Common myeloid progenitor, CD34-positive (primary cell): ENCODE measurements around the gene UGT8.
A peak's percentile ranks its signal among the peaks of the same experiment; 100 is the strongest.

Source experiments
- CTCF ChIA-PET: fragments of 350-600 bp; sonication (Branson Sonifier 250); formaldehyde crosslinking; loops from one replicate; lab custom pipeline; 2021; ENCODE audit warnings: antibody characterized with exemption; lab: Charles Lee
- POLR2A ChIA-PET: fragments of 350-600 bp; sonication (Branson Sonifier 250); formaldehyde crosslinking; loops from one replicate; lab custom pipeline; 2021; ENCODE audit warnings: antibody characterized with exemption; lab: Charles Lee
- DNase-seq, 3 donors: peaks; one replicate each; pipeline versions ENCODE4 v3.0.0 to v3.0.0-alpha.2; 2013
- H3K27ac ChIP-seq, 2 experiments: 1 replicate in 1 of 2; 2 replicates in 1 of 2; pipeline ENCODE4 v1.7.0; 2013; ENCODE audit warnings: inconsistent platforms in 2 of 2, low read length in 2 of 2, mild to moderate bottlenecking in 2 of 2, low read depth in 1 of 2, moderate library complexity in 1 of 2; ENCODE audit not compliant: severe bottlenecking in 2 of 2, insufficient read depth in 1 of 2, poor library complexity in 1 of 2
- H3K27me3 ChIP-seq, 5 experiments: replicated peaks in 2 of 5; 1 replicate in 3 of 5; 2 replicates in 2 of 5; pipeline versions ENCODE4 v1.6.1 to v1.7.0; 2013; ENCODE audit warnings: low read length in 4 of 5, mild to moderate bottlenecking in 2 of 5, moderate library complexity in 2 of 5, inconsistent platforms in 1 of 5; ENCODE audit not compliant: insufficient read depth in 5 of 5, control insufficient read depth in 4 of 5
- H3K36me3 ChIP-seq, 4 experiments: 1 replicate in 2 of 4; 2 replicates in 2 of 4; pipeline versions ENCODE4 v1.6.1 to v1.7.0; 2013; ENCODE audit warnings: low read length in 3 of 4, control low read depth in 1 of 4, mild to moderate bottlenecking in 1 of 4; ENCODE audit not compliant: control insufficient read depth in 4 of 4, insufficient read depth in 4 of 4
- H3K4me1 ChIP-seq, 4 experiments: 1 replicate in 3 of 4; 2 replicates in 1 of 4; pipeline versions ENCODE4 v1.6.1 to v1.7.1; 2013; ENCODE audit warnings: low read length in 3 of 4, mild to moderate bottlenecking in 3 of 4, control low read depth in 1 of 4, inconsistent platforms in 1 of 4, moderate library complexity in 1 of 4; ENCODE audit not compliant: control insufficient read depth in 4 of 4, insufficient read depth in 4 of 4; ENCODE audit errors: control extremely low read depth in 1 of 4
- H3K4me3 ChIP-seq, 7 experiments: 1 replicate in 4 of 7; 2 replicates in 3 of 7; pipeline versions ENCODE4 v1.5.1 to v1.7.0; 2013; ENCODE audit warnings: mild to moderate bottlenecking in 7 of 7, low read length in 6 of 7, moderate library complexity in 6 of 7, inconsistent platforms in 2 of 7, low read depth in 2 of 7, control low read depth in 1 of 7; ENCODE audit not compliant: insufficient read depth in 4 of 7, control insufficient read depth in 1 of 7; ENCODE audit errors: extremely low read depth in 1 of 7
- H3K9me3 ChIP-seq, 5 experiments: 1 replicate in 4 of 5; 2 replicates in 1 of 5; pipeline versions ENCODE4 v1.6.1 to v1.7.1; 2013; ENCODE audit warnings: low read length in 4 of 5, mild to moderate bottlenecking in 2 of 5, inconsistent platforms in 1 of 5, low read depth in 1 of 5, moderate library complexity in 1 of 5; ENCODE audit not compliant: control insufficient read depth in 4 of 5, insufficient read depth in 2 of 5; ENCODE audit errors: control extremely low read depth in 1 of 5
- WGBS: methylation state at CpG from one replicate; pipeline ENCODE4 v1.1.5; 2013; ENCODE audit not compliant: insufficient coverage; 5-methylcytosine and 5-hydroxymethylcytosine counted together

Gene UGT8

GRCh38 chr4:114642173-114642780 is 43.7 kb downstream of the UGT8 start:
- ChIA-PET CTCF (no interaction called here), POLR2A (no interaction called here)
- Histone ChIP-seq H3K27me3 (no peaks in the 10 kb centered on the region), H3K36me3 (no peaks in the 10 kb centered on the region), H3K9me3 (no peaks in the 10 kb centered on the region), H3K27ac (no peak overlapping the region), H3K4me1 (no peaks in the 10 kb centered on the region), H3K4me3 (no peak overlapping the region)
- 93% methylated on average over 3 of the region's 4 CpGs for WGBS
- DNase-seq, result no peak

DNA sequence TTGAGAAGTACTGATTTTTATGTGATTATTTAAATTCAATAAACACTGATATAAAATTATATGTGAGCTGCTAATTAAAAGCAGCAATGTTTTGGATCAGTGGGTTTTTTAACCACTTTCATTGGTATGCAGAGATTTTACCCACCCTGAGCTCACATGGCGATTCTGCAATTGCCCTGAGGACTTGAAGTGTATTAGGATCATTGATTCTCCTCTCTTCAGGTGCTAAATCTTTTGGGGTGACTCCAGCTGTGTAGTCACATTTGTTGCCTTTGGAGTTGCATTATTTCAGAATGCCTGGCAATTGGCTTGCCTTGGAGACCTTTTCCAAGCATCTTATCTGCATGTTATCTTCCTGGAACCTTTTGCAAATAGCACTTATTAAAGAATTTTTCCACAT is 51.3 kb downstream of the UGT8 start:
- WGBS, result 80% methylated on average over 1 of the region's 1 CpG

DNA sequence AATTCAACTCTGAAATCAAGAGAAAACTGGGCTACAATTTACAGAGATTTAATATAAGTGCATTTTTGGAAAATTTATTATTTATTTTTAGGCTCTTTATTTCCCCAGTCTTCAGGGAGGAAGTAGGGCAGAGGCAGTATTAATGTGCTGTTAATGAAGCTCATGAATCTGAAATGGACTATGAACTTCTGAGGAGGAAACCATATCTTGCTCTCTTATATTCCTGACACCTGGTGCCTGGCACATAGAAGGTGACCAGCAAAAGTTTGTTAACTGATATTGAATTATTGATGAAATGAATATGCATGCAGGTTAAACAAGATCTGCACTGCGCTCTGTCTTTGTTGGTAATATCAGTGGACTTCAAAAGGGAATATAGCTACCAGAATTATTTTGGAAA is 55.1 kb downstream of the UGT8 start:
- Histone ChIP-seq H3K27ac (no peak overlapping the region), H3K9me3 (no peaks in the 10 kb centered on the region), H3K4me3 (no peak overlapping the region), H3K36me3 (no peaks in the 10 kb centered on the region), H3K4me1 (no peaks in the 10 kb centered on the region), H3K27me3 (peaks cover 0 to 3% (median 2%) of the 10 kb centered on the region in 5 experiments)
- 83% methylated on average over 1 of the region's 1 CpG for WGBS
- ChIA-PET CTCF (no interaction called here), POLR2A (no interaction called here)
- DNase-seq, result no peak

More for the DNA sequence above, 51.3 kb downstream of the UGT8 start:
- Histone ChIP-seq H3K27me3 (peaks cover 0 to 3% (median 2%) of the 10 kb centered on the region in 5 experiments), H3K9me3 (no peaks in the 10 kb centered on the region), H3K4me1 (no peaks in the 10 kb centered on the region), H3K4me3 (no peak overlapping the region), H3K27ac (no peak overlapping the region), H3K36me3 (no peaks in the 10 kb centered on the region)
- POLR2A ChIA-PET, result no interaction called here
- DNase-seq, result no peak
- CTCF ChIA-PET, result interaction anchor here (1.8 kb wide), 1 partner anchor 9 kb away, joined by 5 read pairs; no protein-coding TSS in a partner anchor

GRCh38 chr4:114654592-114654991 is 56.0 kb downstream of the UGT8 start:
- H3K9me3 ChIP-seq, result no peaks in the 10 kb centered on the region
- no peak overlapping the region for H3K4me3 ChIP-seq
- no peak for DNase-seq
- CTCF ChIA-PET, result no interaction called here
- POLR2A ChIA-PET, result interaction anchor here (0.7 kb wide), 1 partner anchor 1376 kb away, joined by 3 read pairs; no protein-coding TSS in a partner anchor
- 90% methylated on average over 2 of the region's 2 CpGs for WGBS
- H3K27me3 ChIP-seq, result peaks cover 0 to 3% (median 0%) of the 10 kb centered on the region in 5 experiments
- no peaks in the 10 kb centered on the region for H3K4me1 ChIP-seq
- H3K36me3 ChIP-seq, result no peaks in the 10 kb centered on the region
- no peak overlapping the region for H3K27ac ChIP-seq

GRCh38 chr4:114658179-114658578 is 59.6 kb downstream of the UGT8 start:
- Histone ChIP-seq H3K9me3 (no peaks in the 10 kb centered on the region), H3K27me3 (peaks cover 0 to 5% (median 0%) of the 10 kb centered on the region in 5 experiments), H3K27ac (no peak overlapping the region), H3K4me3 (no peak overlapping the region), H3K4me1 (no peaks in the 10 kb centered on the region), H3K36me3 (no peaks in the 10 kb centered on the region)
- ChIA-PET POLR2A (no interaction called here), CTCF (interaction anchor here (1.4 kb wide), 1 partner anchor 273 kb away, joined by 4 read pairs; no protein-coding TSS in a partner anchor)
- DNase-seq, result no peak

GRCh38 chr4:114658776-114659175 is 60.2 kb downstream of the UGT8 start:
- Histone ChIP-seq H3K4me3 (no peak overlapping the region), H3K9me3 (no peaks in the 10 kb centered on the region), H3K4me1 (no peaks in the 10 kb centered on the region), H3K36me3 (no peaks in the 10 kb centered on the region), H3K27ac (no peak overlapping the region), H3K27me3 (peaks cover 0 to 5% (median 0%) of the 10 kb centered on the region in 5 experiments)
- POLR2A ChIA-PET, result no interaction called here
- no peak for DNase-seq
- 80% methylated on average over 1 of the region's 4 CpGs for WGBS
- CTCF ChIA-PET, result interaction anchor here (0.7 to 1.4 kb wide), 3 partner anchors 10 to 274 kb away, joined by 4 to 8 read pairs (median 5); no protein-coding TSS in a partner anchor

GRCh38 chr4:114659386-114660008 is 60.9 kb downstream of the UGT8 start:
- POLR2A ChIA-PET, result no interaction called here
- H3K4me3 ChIP-seq, result no peak overlapping the region
- no peaks in the 10 kb centered on the region for H3K9me3 ChIP-seq
- H3K4me1 ChIP-seq, result no peaks in the 10 kb centered on the region
- no peaks in the 10 kb centered on the region for H3K36me3 ChIP-seq
- CTCF ChIA-PET, result interaction anchor here (0.7 to 1.4 kb wide), 3 partner anchors 11 to 274 kb away, joined by 4 to 8 read pairs (median 5); no protein-coding TSS in a partner anchor
- peaks cover 0 to 3% (median 0%) of the 10 kb centered on the region in 5 experiments for H3K27me3 ChIP-seq
- WGBS, result no CpG with 5 or more reads among the region's 4 CpGs
- peak; percentile 40 to 66 (median 62) for DNase-seq
- H3K27ac ChIP-seq, result no peak overlapping the region
